Brain pericyte (primary cell): ENCODE data around the gene PPP1R2B.

ENCODE experiments used
- DNase-seq: peaks from one replicate; pipeline ENCODE4 v3.0.0-alpha.2; 2012; ENCODE audit warnings: low read depth, low spot score

PPP1R2B gene

DNA sequence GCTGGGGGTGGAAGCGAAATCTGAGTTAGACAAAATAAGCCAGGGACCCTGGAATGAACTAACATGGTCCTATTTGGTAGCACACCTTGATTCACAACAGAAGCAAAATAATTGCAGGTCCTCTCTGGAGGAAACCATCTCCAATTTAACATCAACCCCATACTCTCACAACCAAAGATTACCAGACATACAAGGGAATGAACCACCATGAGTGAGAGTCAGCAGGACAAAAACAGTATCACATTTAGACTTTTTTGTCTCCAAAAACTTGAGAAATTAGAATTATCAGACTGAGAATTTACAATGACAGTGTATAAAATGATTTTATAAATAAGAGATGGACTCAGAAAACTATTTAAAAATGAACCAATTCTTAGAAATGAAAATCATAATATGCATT, 21.1 kb downstream of the PPP1R2B start:
- DNase-seq: no peak

GRCh38 chr5:156879665-156880285, 29.7 kb downstream of the PPP1R2B start:
- no peak for DNase-seq

DNA sequence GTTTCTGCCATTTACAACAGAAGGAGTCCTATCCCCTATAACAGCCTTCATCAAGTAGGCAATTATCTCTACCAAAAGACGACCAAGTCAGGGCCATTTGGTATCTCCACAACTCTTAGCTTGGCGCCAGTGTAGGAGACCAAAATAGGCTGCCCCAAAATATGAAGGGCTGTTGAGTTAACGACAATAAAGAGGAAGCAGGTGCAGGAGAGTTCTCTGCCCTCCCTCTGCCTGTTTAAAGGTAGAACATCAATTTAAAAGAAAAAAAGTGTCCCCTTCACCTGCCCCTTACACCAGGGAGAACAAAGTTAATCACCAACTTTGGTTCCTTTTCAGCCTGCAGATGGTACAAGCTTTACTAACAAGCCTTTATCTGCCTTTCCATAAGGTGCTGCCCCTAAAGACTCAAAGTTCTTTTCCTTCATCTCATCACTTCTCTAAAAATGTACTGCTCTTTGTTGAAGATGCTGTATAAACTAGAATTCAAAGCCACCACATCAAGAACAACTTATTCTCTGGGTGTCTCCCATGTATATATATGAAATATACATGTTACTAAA, 33.3 kb downstream of the PPP1R2B start:
- DNase-seq: no peak

DNA sequence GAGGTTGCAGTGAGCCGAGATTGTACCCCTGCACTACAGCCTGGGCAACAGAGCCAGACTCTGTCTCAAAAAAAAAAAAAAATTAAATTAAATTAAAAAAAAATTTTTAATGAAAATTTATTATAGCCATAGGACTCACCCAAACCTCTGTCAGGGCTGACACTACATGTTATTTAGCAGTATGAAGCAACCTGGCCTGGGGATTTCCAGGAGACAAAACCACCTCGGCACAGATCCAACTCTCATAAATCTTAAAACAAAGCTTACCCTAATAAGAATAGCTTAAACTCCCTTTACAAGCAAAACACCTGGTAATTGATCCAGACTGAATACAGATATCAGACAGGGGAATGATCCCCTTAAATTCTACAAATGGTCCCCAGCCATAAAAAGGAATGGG, 38.4 kb downstream of the PPP1R2B start:
- no peak for DNase-seq

DNA sequence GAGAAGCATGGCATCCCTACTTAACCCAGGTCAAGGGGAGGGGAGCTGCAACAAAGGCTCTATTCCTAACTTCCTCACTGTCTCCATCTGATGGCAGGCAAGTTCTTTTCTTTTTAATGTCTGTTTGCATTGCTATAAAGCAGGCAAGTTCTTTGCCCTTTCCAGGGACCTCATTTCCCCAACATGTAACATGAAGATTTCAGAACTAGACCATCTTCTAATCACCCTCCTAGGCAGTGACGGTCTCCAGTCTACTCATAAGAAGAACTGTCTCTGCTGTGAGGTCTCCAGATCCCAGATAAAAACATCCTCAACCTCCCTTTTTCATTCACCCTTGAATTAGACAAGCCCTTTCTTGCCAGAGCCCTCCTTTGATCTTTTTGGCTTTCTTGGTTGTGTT, 42.1 kb downstream of the PPP1R2B start:
- DNase-seq: no peak

GRCh38 chr5:156892864-156893263, 42.8 kb downstream of the PPP1R2B start:
- DNase-seq: no peak

- no peak for DNase-seq
Observed at GRCh38 chr5:156893517-156893916, 43.4 kb downstream of the PPP1R2B start.

- no peak for DNase-seq
Observed at GRCh38 chr5:156896546-156896945, 46.5 kb downstream of the PPP1R2B start.
